ENCODE results near the gene ADAD2.
"Not testable (repeated sequence)": the region's sequence is repeated elsewhere in the genome, so short reads cannot be mapped to it uniquely, and the experiment has no call there.

Gene ADAD2

GRCh38 chr16:84196727-84197394, 5.9 kb downstream of the ADAD2 start:
- Histone ChIP-seq H3K4me3 (ENCODE audit: low read length) (no peak overlapping the region), H3K4me1 (ENCODE audit: control insufficient read depth, insufficient read depth, low read length) (no peaks in the 10 kb centered on the region)
- DNase-seq (ENCODE audit: low read depth, low spot score) = no peak

GRCh38 chr16:84197466-84198128, 6.6 kb downstream of the ADAD2 start:
- no CpG with 5 or more reads among the region's 14 CpGs for WGBS (ENCODE audit: insufficient coverage, insufficient read length)
- no peak overlapping the region for H3K27ac ChIP-seq (ENCODE audit: low read length)

More at GRCh38 chr16:84196727-84197394, 5.9 kb downstream of the ADAD2 start:
- no peaks in the 10 kb centered on the region for H3K27me3 ChIP-seq (ENCODE audit: control insufficient read depth, insufficient read depth, low read length)
- WGBS (ENCODE audit: insufficient coverage, insufficient read length) = no CpG with 5 or more reads among the region's 16 CpGs
- H3K9me3 ChIP-seq (ENCODE audit: control insufficient read depth, insufficient read depth, low read length) = no peaks in the 10 kb centered on the region
- no peak overlapping the region for H3K27ac ChIP-seq (ENCODE audit: low read length)
- no peaks in the 10 kb centered on the region for H3K36me3 ChIP-seq (ENCODE audit: control insufficient read depth, insufficient read depth, low read length)

GRCh38 chr16:84198401-84198800, 7.4 kb downstream of the ADAD2 start:
- Histone ChIP-seq H3K36me3 (ENCODE audit: control insufficient read depth, insufficient read depth, low read length) (no peaks in the 10 kb centered on the region), H3K27me3 (ENCODE audit: control insufficient read depth, insufficient read depth, low read length) (no peaks in the 10 kb centered on the region), H3K4me1 (ENCODE audit: control insufficient read depth, insufficient read depth, low read length) (no peaks in the 10 kb centered on the region), H3K4me3 (ENCODE audit: low read length) (no peak overlapping the region), H3K27ac (ENCODE audit: low read length) (no peak overlapping the region), H3K9me3 (ENCODE audit: control insufficient read depth, insufficient read depth, low read length) (no peaks in the 10 kb centered on the region)
- no CpG with 5 or more reads among the region's 10 CpGs for WGBS (ENCODE audit: insufficient coverage, insufficient read length)
- DNase-seq (ENCODE audit: low read depth, low spot score) = no peak

More at GRCh38 chr16:84197466-84198128, 6.6 kb downstream of the ADAD2 start:
- Histone ChIP-seq H3K4me3 (ENCODE audit: low read length) (no peak overlapping the region), H3K27me3 (ENCODE audit: control insufficient read depth, insufficient read depth, low read length) (no peaks in the 10 kb centered on the region), H3K4me1 (ENCODE audit: control insufficient read depth, insufficient read depth, low read length) (no peaks in the 10 kb centered on the region), H3K9me3 (ENCODE audit: control insufficient read depth, insufficient read depth, low read length) (no peaks in the 10 kb centered on the region), H3K36me3 (ENCODE audit: control insufficient read depth, insufficient read depth, low read length) (no peaks in the 10 kb centered on the region)
- no peak for DNase-seq (ENCODE audit: low read depth, low spot score)

- no peaks in the 10 kb centered on the region for H3K9me3 ChIP-seq (ENCODE audit: control insufficient read depth, insufficient read depth, low read length)
- no peaks in the 10 kb centered on the region for H3K27me3 ChIP-seq (ENCODE audit: control insufficient read depth, insufficient read depth, low read length)
- DNase-seq (ENCODE audit: low read depth, low spot score) = no peak
- WGBS (ENCODE audit: insufficient coverage, insufficient read length) = no CpG with 5 or more reads among the region's 13 CpGs
- H3K27ac ChIP-seq (ENCODE audit: low read length) = no peak overlapping the region
- H3K36me3 ChIP-seq (ENCODE audit: control insufficient read depth, insufficient read depth, low read length) = no peaks in the 10 kb centered on the region
- no peaks in the 10 kb centered on the region for H3K4me1 ChIP-seq (ENCODE audit: control insufficient read depth, insufficient read depth, low read length)
- no peak overlapping the region for H3K4me3 ChIP-seq (ENCODE audit: low read length)
Measured at GRCh38 chr16:84199097-84199496, 8.1 kb downstream of the ADAD2 start.

- H3K4me1 ChIP-seq (ENCODE audit: control insufficient read depth, insufficient read depth, low read length) = no peaks in the 10 kb centered on the region
- WGBS (ENCODE audit: insufficient coverage, insufficient read length) = no CpG with 5 or more reads among the region's 10 CpGs
- H3K27me3 ChIP-seq (ENCODE audit: control insufficient read depth, insufficient read depth, low read length) = no peaks in the 10 kb centered on the region
- no peaks in the 10 kb centered on the region for H3K36me3 ChIP-seq (ENCODE audit: control insufficient read depth, insufficient read depth, low read length)
- DNase-seq (ENCODE audit: low read depth, low spot score) = no peak
- H3K4me3 ChIP-seq (ENCODE audit: low read length) = no peak overlapping the region
- H3K27ac ChIP-seq (ENCODE audit: low read length) = no peak overlapping the region
- H3K9me3 ChIP-seq (ENCODE audit: control insufficient read depth, insufficient read depth, low read length) = no peaks in the 10 kb centered on the region
Measured at GRCh38 chr16:84199861-84200260, 8.9 kb downstream of the ADAD2 start.

- not testable (repeated sequence) for H3K27ac ChIP-seq (ENCODE audit: low read length); H3K9me3 ChIP-seq (ENCODE audit: control insufficient read depth, insufficient read depth, low read length); H3K4me3 ChIP-seq (ENCODE audit: low read length); H3K27me3 ChIP-seq (ENCODE audit: control insufficient read depth, insufficient read depth, low read length); H3K4me1 ChIP-seq (ENCODE audit: control insufficient read depth, insufficient read depth, low read length); DNase-seq (ENCODE audit: low read depth, low spot score); H3K36me3 ChIP-seq (ENCODE audit: control insufficient read depth, insufficient read depth, low read length)
- no CpG with 5 or more reads among the region's 26 CpGs for WGBS (ENCODE audit: insufficient coverage, insufficient read length)
Measured at GRCh38 chr16:84204551-84204950, 13.6 kb downstream of the ADAD2 start.

- not testable (repeated sequence) for H3K4me3 ChIP-seq (ENCODE audit: low read length); DNase-seq (ENCODE audit: low read depth, low spot score); H3K9me3 ChIP-seq (ENCODE audit: control insufficient read depth, insufficient read depth, low read length); H3K36me3 ChIP-seq (ENCODE audit: control insufficient read depth, insufficient read depth, low read length); H3K4me1 ChIP-seq (ENCODE audit: control insufficient read depth, insufficient read depth, low read length); H3K27ac ChIP-seq (ENCODE audit: low read length); H3K27me3 ChIP-seq (ENCODE audit: control insufficient read depth, insufficient read depth, low read length)
- no CpG with 5 or more reads among the region's 6 CpGs for WGBS (ENCODE audit: insufficient coverage, insufficient read length)
Measured at GRCh38 chr16:84205123-84205522, 14.2 kb downstream of the ADAD2 start.

GRCh38 chr16:84205976-84206691, 15.2 kb downstream of the ADAD2 start:
- Histone ChIP-seq H3K9me3 (ENCODE audit: control insufficient read depth, insufficient read depth, low read length) (no peaks in the 10 kb centered on the region), H3K27ac (ENCODE audit: low read length) (no peak overlapping the region), H3K27me3 (ENCODE audit: control insufficient read depth, insufficient read depth, low read length) (no peaks in the 10 kb centered on the region), H3K4me1 (ENCODE audit: control insufficient read depth, insufficient read depth, low read length) (no peaks in the 10 kb centered on the region), H3K4me3 (ENCODE audit: low read length) (no peak overlapping the region), H3K36me3 (ENCODE audit: control insufficient read depth, insufficient read depth, low read length) (no peaks in the 10 kb centered on the region)
- WGBS (ENCODE audit: insufficient coverage, insufficient read length) = no CpG with 5 or more reads among the region's 18 CpGs
- no peak for DNase-seq (ENCODE audit: low read depth, low spot score)

- no peak overlapping the region for H3K27ac ChIP-seq (ENCODE audit: low read length)
- DNase-seq (ENCODE audit: low read depth, low spot score) = no peak
- no peak overlapping the region for H3K4me3 ChIP-seq (ENCODE audit: low read length)
- WGBS (ENCODE audit: insufficient coverage, insufficient read length) = no CpG with 5 or more reads among the region's 6 CpGs
- H3K9me3 ChIP-seq (ENCODE audit: control insufficient read depth, insufficient read depth, low read length) = no peaks in the 10 kb centered on the region
- no peaks in the 10 kb centered on the region for H3K36me3 ChIP-seq (ENCODE audit: control insufficient read depth, insufficient read depth, low read length)
- H3K4me1 ChIP-seq (ENCODE audit: control insufficient read depth, insufficient read depth, low read length) = no peaks in the 10 kb centered on the region
- H3K27me3 ChIP-seq (ENCODE audit: control insufficient read depth, insufficient read depth, low read length) = no peaks in the 10 kb centered on the region
Measured at GRCh38 chr16:84207251-84207650, 16.3 kb downstream of the ADAD2 start.

- no peak for DNase-seq (ENCODE audit: low read depth, low spot score)
- Histone ChIP-seq H3K27ac (ENCODE audit: low read length) (no peak overlapping the region), H3K4me3 (ENCODE audit: low read length) (no peak overlapping the region), H3K36me3 (ENCODE audit: control insufficient read depth, insufficient read depth, low read length) (no peaks in the 10 kb centered on the region), H3K9me3 (ENCODE audit: control insufficient read depth, insufficient read depth, low read length) (no peaks in the 10 kb centered on the region), H3K27me3 (ENCODE audit: control insufficient read depth, insufficient read depth, low read length) (no peaks in the 10 kb centered on the region), H3K4me1 (ENCODE audit: control insufficient read depth, insufficient read depth, low read length) (no peaks in the 10 kb centered on the region)
- WGBS (ENCODE audit: insufficient coverage, insufficient read length) = no CpG with 5 or more reads among the region's 8 CpGs
Measured at GRCh38 chr16:84207879-84208278, 16.9 kb downstream of the ADAD2 start.

Measured in iPS DF 6.9 (cell line).